Measurements from ENCODE around the gene C11orf97. TPM values are rescaled to one million over a fixed set of nuclear protein-coding genes. Genes with fewer than 3 reads are reported as not detected.

C11orf97 gene
- total and polyA plus RNA-seq, 2 of the 13 experiments (the other 11 are each of a cell fraction or from before 2014, with no cell fraction given): 0.35 TPM; not detected in 1

DNA sequence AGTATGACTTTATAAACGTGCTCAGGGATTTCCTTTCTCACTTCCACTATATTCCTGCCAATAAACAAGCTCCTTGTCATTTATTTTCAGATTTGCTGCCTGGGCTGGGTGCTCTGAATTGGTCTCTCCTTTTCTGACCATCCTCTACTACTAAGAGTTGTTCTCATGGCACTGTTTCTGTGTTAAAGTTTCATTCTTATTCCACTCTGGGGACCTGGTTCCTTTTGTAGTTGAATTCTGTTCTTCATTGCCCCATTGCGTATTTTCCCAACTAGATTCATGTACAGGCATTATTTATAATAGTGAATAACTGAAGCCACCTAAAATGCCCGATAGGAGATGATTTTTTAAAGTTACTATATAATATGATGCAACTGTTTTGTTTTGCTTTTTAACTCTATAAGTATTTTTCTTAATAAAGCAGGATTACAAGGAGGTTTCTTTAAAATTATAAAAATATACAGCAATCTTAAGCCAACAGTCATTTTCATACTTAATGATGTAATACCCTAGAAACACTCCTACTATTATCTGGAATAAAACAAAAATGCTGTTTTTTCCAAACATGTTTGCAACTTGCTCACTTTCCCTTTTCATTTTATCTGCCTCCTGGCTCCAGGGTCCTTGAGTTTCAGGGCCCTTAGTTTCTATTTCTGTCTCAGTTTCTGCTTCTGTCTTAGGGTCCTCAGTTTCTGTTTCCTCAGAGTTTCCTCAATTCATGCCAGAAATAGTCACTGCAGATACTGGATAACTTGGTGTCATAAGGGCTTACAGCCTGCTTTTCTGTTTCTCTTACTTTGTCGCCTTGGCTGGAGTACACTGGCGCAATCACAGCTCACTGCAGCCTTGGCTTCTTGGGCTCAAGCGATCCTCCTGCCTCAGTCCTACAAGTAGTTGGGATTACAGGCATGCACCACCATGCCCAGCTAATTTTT, 21.7 kb downstream of the C11orf97 start:
- no peak for FAIRE-seq

More for the DNA sequence above, 21.7 kb downstream of the C11orf97 start:
- Histone ChIP-seq H3K4me2 (ENCODE audit: low read depth, low read length) (no peak overlapping the region), H3K9me3 (ENCODE audit: low read length) (no peaks in the 10 kb centered on the region), H2AFZ (ENCODE audit: low read length) (no peak overlapping the region), H3K27ac (ENCODE audit: extremely low read length, insufficient read depth, low read length) (no peak overlapping the region), H3K4me3 (replicated peaks in 1 of 3; ENCODE audit: insufficient read depth in 1 of 3, low read depth in 2 of 3, low read length in 3 of 3) (no peak overlapping the region), H3K27me3 (ENCODE audit: control insufficient read depth in 1 of 2, insufficient read depth in 2 of 2, low read length in 2 of 2) (0 out of 5 replicates have a peak, but pooled peaks cover 0 to 2% of the 10 kb centered on the region in 2 experiments), H3K79me2 (ENCODE audit: insufficient read depth, low read length) (no peaks in the 10 kb centered on the region), H4K20me1 (ENCODE audit: insufficient read depth, low read length) (no peaks in the 10 kb centered on the region), H3K4me1 (ENCODE audit: insufficient read depth, low read length) (no peaks in the 10 kb centered on the region), H3K9ac (ENCODE audit: insufficient read depth, low read depth, low read length) (no peak overlapping the region), H3K36me3 (replicated peaks in 1 of 2; ENCODE audit: control insufficient read depth in 1 of 2, insufficient read depth in 2 of 2, low read length in 2 of 2) (no peaks in the 10 kb centered on the region)
- TF ChIP-seq, protein P1, sequence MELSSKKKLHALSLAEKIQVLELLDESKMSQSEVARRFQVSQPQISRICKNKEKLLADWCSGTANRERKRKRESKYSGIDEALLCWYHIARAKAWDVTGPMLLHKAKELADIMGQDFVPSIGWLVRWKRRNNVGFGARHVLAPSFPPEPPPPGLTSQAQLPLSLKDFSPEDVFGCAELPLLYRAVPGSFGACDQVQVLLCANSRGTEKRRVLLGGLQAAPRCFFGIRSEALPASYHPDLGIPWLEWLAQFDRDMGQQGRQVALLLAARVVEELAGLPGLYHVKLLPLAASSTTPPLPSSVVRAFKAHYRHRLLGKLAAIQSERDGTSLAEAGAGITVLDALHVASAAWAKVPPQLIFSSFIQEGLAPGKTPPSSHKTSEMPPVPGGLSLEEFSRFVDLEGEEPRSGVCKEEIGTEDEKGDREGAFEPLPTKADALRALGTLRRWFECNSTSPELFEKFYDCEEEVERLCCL (CRISPR knock-in tag; IDR thresholded peaks at IDR 0.05; ENCODE audit: borderline replicate concordance): no peak
- no peak for TF ChIP-seq STAT5B (CRISPR knock-in tag; IDR thresholded peaks at IDR 0.05)
- no peak for TF ChIP-seq RBAK (CRISPR knock-in tag; IDR thresholded peaks at IDR 0.05)
- TF ChIP-seq RBFOX2 (IDR thresholded peaks at IDR 0.05; ENCODE audit: low read depth, low read length): no peak
- TF ChIP-seq ZC3H4 (CRISPR knock-in tag; IDR thresholded peaks at IDR 0.05; ENCODE audit: borderline replicate concordance): no peak
- TF ChIP-seq MAZ (IDR thresholded peaks at IDR 0.05; ENCODE audit: borderline replicate concordance, low read depth, low read length): no peak
- TF ChIP-seq MAZ (CRISPR knock-in tag; IDR thresholded peaks at IDR 0.05; ENCODE audit: low read depth): no peak
- no peak for TF ChIP-seq ZNF12 (CRISPR knock-in tag; IDR thresholded peaks at IDR 0.05)
- no peak for TF ChIP-seq IRX3 (CRISPR knock-in tag; IDR thresholded peaks at IDR 0.05; ENCODE audit: borderline replicate concordance, low read depth)
- no peak for TF ChIP-seq HMG20A (CRISPR knock-in tag; IDR thresholded peaks at IDR 0.05; ENCODE audit: borderline replicate concordance)
- no peak for TF ChIP-seq AHR (CRISPR knock-in tag; IDR thresholded peaks at IDR 0.05)
- TF ChIP-seq HMGA1 (CRISPR knock-in tag; conservative IDR thresholded peaks at IDR 0.05): no peak
- TF ChIP-seq ZNF431 (CRISPR knock-in tag; IDR thresholded peaks at IDR 0.05; ENCODE audit: borderline replicate concordance, low read depth): no peak
- TF ChIP-seq ZNF777 (CRISPR knock-in tag; IDR thresholded peaks at IDR 0.05): no peak
- TF ChIP-seq, protein P2, sequence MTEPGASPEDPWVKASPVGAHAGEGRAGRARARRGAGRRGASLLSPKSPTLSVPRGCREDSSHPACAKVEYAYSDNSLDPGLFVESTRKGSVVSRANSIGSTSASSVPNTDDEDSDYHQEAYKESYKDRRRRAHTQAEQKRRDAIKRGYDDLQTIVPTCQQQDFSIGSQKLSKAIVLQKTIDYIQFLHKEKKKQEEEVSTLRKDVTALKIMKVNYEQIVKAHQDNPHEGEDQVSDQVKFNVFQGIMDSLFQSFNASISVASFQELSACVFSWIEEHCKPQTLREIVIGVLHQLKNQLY (CRISPR knock-in tag; IDR thresholded peaks at IDR 0.05): no peak
- TF ChIP-seq SP5 (CRISPR knock-in tag; IDR thresholded peaks at IDR 0.05; ENCODE audit: borderline replicate concordance, low read depth): no peak
- no peak for TF ChIP-seq FOSL2 (CRISPR knock-in tag; IDR thresholded peaks at IDR 0.05)
- no peak for TF ChIP-seq MBNL3 (CRISPR knock-in tag; conservative IDR thresholded peaks at IDR 0.05)
- no peak for TF ChIP-seq ZNF619 (CRISPR knock-in tag; IDR thresholded peaks at IDR 0.05)
- TF ChIP-seq SPEN (CRISPR knock-in tag; IDR thresholded peaks at IDR 0.05; ENCODE audit: low read depth): no peak
- ChIA-PET CTCF (ENCODE audit: low intra/inter-chr PET ratio, low total read pairs) (no interaction called here), POLR2A (no interaction called here)
- WGBS (ENCODE audit: low lambda C conversion rate): 31% methylated on average over 6 of the region's 6 CpGs
- DNase-seq (ENCODE audit: low spot score) (no peak), ATAC-seq (no peak)
- no TSS peak for BruUV-seq (replicated peaks)
- in situ Hi-C loops (cut with HindIII; ENCODE audit: extremely low pct_ligation_motif_present, low pct_unique_long_range_greater_than_20kb): no loop called here
- intact Hi-C loops (cut with micrococcal nuclease; ENCODE audit: unreplicated experiment): no loop called here

Data from HepG2 (cell line).